Islet of Langerhans (tissue), 1 donor: ENCODE data around the gene CREG1.
"Not testable (repeated sequence)": the region's sequence is repeated elsewhere in the genome, so short reads cannot be mapped to it uniquely, and the experiment has no call there.

ENCODE experiments used
- FAIRE-seq: peaks from one replicate; lab custom pipeline; 2011; peaks lifted over from hg19 to GRCh38; lab: Jason Lieb, UNC

CREG1 gene

DNA sequence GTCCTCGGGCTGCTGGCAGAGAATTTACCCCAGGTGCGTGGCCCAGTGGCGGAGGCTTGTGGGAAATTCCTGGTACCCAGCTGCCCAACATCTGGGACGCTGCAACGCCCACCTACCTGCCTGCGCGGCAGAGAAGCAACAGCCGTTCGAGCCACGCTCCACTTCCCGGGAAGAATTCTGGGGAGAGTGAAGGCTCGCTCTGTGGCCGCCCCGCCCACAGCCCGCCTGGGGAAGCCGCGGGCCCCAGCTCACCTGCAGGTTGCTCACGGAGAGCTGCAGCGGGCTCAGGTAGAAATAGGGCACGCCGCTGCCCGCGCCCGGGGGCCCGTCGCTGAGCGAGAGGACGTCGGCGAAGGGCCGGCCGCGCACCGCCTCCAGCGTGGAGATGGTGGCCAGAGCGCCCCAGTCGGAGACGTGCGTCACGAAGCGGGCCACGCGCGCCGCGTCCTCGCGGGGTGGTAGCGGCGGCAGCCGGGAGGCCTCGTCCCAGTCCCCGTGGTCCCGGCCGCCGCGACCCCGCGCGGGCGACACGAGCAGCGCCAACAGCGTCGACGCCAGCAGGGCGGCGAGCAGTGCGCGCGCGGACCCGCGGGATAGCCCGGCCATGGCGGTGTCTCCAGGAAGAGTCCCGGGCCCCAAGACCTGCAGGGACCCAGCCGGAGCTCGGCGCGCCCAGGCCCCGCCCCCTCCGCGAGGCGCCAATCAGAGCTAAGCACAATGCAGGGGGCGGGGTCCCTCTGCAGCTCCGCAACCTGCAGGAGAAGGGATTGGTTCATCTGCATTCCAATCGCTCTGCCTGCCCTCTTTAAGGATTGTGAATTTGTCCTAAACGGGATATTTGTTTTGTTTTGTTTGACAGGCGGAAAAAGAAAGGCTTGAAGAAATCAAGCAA lies at the start of gene CREG1:
TSS of gene CREG1 (minus strand) at position 627 of the 892 bp plus-strand sequence.
- peak; percentile 68 for FAIRE-seq

DNA sequence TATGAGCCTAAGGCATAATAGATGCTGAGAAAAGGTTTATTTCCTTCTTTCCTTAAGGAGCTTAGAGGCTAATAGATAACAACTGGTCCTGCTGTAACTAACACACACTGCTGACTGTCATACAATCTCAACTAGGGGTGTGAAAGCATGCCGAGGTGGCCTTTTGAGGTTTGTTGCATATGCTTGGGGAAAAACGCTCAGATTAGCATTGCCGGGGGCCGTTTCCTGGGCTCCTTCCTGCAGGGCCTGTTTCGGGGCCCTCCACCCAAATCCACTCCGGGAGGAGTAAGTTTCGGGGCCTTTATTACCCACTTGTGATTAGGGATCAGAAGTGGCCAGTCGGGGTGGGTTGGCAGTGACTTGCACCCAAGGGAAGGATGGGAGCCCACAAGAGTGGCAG lies 49.3 kb upstream of the CREG1 start:
- FAIRE-seq, result no peak

DNA sequence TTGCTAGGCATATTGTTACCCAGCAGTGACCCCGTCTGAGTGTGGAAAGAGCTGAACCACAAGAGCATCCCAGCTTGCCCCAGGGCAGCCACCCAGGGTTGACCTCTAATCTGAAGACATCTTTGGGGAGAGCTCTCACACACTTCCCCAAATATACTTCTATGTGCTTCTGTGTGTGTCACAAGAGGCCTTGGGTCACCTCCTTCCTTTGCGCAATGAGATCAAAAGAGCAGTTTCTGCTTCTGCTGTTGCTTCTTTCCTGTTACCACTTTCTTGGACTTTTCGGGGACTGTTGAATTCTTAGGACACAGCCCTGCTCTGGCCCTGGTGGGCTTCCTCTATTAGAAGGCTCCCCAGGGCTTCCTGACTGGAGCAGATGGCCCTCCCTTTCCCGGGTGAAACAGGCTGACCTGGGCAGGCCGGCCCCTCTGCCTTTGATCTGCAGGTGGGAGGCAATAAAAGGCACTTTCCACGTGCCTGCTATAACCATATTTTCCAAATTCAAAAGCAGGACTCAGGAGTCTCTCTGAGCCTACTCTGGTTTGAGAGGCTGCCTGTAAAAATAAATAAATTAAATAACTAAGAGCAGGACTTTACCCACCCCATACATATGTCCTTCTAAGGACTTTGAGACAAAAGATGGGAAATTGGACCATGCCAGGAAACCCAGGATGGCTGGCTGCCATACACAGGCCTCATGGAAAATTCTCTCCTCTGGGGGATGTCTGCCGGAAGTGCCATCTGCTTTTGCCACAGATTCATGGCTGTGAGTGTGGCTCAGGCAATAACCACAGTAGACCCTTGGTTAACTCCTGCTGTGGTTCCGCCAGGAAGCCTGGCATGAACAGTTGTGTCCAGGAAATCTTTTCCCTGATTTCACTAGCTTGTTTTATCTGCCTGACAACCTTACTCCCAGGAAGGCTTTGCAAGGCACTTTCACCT lies 48.2 kb upstream of the CREG1 start:
- no peak for FAIRE-seq

DNA sequence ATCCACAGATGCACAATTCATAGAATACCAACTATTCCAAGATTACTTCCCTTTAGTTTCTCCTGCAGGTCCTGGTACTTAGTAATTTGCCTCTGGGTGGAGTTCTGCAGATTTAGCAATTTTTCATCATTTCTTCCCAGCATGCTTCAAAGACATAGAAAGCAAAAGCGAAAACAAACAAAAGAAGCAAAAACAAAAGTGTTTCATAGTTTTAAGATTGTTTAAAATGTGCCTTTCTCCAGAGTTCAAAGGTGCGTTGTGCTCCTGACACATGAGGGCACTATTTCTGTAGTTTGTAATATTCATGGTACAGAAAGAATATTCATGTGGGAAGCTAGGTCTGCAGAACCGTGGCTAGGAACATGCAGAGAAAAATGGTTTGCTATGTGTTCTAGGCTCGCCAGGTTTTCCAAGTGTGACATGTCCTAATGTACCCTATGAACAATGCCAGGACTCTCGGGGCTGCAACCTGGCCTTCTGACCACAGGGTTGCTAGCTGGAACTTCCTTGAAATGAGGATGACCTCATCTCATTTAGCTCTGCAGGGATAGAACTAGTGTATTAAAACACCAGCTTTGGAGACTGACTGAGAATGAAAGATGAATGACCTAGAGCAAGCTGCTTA lies 46.5 kb upstream of the CREG1 start:
- FAIRE-seq, result no peak

DNA sequence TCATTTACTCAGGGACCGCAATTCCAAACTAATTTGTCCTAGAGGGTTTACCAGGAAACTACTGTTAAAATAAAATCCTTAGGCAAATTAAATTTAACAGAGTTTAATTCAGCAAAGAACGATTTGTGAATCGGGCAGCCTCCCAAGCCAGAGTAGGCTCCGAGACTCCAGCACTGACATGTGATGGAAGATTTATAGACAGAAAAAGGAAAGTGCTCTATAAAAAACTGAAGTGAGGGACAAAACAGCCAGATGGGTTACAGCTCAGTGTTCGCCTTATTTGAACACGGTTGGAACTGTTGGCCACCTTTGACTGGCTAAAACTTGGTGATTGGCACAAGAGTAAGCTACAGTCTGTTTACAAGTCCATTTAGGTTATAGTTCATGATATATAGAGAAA lies 41.3 kb upstream of the CREG1 start:
- no peak for FAIRE-seq

DNA sequence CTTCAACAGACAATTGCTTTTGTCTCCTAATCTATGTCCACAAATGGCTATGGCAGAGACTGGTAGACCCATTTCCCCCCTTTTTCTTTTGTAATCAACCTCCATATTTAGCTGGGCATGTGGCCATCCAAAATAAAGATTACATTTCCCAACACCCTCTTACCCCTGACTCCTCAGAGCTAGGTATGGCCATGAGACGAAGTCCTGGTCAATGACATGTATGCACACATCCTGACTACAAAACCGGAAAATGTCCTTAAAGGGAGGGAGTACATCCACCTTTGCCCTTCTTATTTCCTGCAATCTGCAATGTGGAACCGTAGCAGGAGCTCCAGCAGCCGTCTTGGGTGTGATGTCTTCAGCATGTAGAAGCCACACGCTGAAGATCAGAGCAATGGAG lies 40.3 kb upstream of the CREG1 start:
- FAIRE-seq, result no peak

DNA sequence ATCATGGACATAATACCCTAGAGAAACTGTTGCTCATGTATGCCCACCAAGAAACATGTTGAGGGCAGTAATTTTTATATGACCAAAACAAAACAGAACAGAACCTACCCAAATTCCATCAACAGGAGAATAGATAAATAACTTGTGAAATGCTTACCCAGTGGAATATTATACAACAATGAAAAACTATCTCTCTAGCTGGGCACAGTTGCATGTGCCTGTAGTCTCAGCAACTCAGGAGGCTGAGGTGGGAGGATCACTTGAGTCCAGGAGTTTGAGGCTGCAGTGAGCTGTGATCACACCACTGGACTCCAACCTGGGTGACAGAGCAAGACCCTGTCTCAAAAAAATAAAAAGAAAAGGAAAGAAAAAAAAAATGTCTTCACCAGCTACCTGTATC lies 38.9 kb upstream of the CREG1 start:
- FAIRE-seq, result no peak

DNA sequence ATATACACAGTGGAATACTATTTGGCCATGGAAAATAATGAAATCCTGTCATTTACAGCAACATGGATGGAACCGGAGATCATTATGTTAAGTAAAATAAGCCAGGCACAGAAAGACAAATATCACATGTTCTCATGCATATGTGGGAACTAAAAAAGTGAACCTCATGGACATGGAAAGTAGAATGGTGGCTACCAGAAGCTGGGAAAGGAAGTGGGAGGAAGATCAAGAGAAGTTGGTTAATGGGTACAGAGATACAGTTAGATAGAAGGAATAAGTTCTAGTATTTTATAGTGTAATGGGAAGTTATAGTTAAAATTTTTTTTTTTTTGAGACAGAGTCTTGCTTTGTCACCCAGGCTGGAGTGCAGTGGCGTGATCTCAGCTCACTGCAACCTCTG lies 34.8 kb upstream of the CREG1 start:
- FAIRE-seq, result no peak

DNA sequence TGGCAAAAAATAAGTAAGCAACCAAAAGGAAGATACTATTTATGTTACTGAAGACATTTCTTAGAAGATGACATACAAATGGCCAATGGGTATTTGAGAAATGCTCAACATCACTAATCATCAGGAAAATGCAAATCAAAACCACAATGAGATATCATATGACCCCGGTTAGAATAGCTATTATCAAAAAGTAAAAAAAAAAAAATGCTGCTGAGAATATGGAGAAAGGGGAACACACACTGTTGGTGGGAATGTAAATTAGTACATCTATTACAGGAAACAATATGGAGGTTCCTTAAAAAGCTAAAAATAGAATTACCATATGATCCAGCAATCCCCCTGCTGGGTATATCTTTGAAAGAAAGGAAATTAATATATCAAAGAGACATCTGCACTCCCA lies 34.3 kb upstream of the CREG1 start:
- FAIRE-seq, result no peak

DNA sequence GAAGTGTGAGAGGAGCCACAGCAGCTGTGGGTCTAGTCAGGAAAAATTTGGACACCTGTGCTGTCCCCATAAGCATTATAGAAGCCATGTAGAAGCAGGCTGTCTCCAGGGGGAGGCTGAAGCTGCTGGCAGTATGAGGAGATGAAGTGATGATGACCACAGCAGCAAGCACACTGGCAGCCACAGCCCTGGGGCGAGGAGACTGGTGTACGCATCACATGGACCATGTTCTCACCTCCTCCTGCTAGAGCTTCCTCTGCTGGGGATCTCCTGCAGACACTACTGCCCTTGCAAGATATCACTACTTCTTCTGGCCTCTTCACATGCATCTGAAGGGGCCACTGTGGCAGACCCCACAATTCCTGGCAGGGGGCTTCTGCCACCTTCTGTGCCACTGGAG lies 33.8 kb upstream of the CREG1 start:
- FAIRE-seq, result no peak

DNA sequence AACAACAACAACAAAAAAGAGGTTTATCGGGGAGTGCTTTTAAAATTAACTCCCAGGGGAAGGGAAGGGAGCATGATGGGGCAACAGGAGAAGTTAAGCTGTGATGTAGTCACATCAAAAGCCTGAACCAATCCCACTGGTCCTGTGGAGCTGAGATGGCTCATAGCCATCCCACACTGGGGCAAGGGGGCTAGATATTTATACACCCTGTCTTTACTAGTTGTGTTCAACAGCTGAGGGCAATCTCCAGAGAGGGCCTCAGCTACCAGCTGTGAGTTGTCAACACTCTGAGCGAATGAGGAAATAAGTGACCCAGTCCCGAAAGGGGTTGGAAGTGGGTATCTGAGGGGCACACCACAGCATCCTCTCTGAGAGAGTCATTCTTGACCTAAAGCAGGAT lies 31.0 kb upstream of the CREG1 start:
- FAIRE-seq, result no peak

DNA sequence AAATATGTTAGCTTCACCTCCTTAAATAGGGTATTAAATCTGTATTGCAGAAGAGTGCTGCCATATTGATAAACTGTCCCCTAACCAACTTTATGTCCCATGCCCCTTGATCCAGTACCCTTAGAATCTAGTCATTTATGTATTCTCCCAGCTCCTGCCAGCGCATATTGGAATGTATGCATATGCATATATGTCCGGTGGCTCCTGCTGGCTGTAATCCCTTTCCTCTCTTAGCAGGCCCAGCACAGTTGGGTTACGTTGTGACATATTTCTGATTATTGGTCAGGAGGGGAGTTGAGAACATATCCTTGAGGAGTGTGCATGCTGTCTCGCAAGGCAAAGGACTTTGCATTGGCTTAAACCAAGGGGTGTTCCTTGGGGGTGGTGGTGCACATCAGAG lies 29.2 kb upstream of the CREG1 start:
- no peak for FAIRE-seq

DNA sequence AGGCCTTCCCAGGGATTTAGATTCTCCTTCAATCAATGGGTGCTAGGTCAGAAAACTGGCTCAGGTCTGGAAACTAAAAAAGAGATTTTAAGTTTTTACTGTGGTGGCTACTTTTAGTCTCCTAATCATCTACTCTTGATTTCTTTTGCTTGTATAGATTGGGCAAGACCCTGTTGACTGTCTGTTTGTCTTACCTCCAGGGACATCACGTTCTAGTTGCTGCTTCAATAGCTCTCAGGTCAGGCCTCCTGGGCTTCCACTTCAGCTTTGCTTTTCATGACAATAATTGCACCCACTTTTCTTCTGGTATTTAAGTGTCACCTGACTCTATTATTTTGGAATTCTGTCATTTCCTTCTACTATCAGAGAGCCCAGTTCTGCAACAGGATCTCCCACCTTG lies 28.5 kb upstream of the CREG1 start:
- no peak for FAIRE-seq

DNA sequence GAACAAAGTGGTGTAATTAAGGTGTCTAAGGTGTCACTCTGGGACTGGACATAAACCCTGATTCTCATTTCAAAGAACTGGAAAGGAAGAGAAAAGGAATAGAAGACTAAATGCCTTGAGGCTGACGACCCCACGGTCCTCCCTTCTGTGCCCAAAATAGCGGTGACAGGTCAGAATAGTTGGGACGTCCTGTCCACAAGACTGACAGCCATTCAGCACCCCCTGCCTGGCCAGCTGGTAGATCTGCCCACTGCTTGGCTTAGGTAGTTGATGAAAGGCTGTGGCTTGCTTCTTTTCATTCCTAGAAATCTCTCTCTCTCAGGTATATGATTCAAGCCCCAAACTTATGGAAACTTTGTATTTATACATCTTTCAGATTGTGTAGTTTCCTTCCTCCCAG lies 26.4 kb upstream of the CREG1 start:
- FAIRE-seq, result no peak

DNA sequence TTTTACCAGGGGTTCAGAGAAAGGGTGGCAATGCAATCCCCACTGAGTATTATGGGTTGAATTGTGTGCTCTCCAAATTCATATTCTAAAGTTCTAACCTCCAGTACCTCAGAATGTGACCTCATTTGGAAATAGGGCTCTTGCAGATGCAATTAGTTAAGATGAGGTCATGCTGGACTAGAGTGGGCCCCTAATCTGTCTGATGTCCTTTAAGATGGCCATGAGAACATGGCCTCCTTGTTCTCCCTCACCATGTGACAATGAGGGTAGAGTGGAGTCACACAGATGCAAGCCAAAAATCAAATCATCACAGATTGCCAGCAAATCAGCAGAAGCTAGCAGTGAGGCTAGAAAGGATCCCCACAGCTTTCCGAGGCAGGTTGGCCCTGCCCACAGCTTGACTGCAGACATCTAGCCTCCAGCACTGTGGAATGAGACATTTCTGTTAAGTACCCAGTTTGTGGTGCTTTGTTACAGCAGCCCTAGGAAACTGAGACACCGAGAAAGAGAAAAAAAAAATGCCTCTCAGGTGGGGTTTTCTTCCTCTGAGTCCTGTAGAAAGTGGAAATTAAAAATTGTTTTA lies 25.5 kb upstream of the CREG1 start:
- FAIRE-seq, result no peak

DNA sequence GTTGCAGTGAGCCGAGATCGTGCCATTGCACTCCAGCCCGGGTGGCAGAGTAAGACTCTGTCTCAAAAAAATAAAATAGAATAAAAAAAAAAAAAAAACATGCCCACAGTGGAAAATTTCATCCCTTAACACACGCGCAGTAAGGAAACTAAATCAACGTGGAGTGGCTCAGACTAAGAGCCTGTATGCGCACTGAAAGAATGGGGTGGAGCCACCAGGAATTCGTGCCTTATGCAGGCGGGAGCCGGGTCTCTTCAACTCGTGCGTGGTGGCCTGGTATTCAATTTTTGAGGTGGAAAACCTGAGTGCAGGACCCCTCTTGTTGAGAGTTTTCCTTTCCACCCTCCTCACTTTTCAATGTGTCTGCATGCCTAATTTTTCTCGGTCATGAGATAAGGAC lies 22.1 kb upstream of the CREG1 start:
- no peak for FAIRE-seq

DNA sequence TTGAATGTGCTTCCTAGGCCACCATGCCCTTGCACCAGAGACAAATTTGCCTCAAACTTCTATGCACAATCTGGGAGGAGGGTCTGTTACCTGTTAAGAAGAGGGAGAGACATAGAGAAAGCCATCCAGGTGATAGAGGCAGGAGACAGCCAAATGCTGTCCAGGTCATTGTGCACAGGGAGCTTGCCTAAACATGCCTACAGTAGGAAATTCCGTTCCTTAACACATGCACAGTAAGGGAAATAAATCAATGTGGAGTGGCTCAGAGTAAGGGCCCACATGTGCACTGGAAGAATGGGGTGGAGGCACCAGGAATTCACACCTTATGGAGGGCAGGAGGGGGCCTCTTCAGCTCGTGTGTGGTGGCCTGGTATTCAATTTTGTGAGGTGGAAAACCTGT lies 19.5 kb upstream of the CREG1 start:
- no peak for FAIRE-seq

DNA sequence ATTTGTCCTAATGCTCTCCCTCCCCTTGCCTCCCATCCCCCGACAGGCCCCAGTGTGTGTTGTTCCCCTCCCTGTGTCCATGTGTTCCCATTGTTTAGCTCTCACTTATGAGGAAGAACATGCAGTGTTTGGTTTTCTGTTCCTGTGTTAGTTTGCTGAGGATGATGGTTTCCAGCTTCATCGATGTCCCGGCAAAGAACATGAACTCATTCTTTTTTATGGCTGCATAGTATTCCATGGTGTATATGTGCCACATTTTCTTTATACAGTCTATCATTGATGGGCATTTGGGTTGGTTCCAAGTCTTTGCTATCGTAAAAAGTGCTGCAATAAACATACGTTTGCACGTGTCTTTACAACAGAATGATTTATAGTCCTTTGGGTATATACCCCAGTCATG lies 17.1 kb upstream of the CREG1 start:
- FAIRE-seq, result not testable (repeated sequence)

DNA sequence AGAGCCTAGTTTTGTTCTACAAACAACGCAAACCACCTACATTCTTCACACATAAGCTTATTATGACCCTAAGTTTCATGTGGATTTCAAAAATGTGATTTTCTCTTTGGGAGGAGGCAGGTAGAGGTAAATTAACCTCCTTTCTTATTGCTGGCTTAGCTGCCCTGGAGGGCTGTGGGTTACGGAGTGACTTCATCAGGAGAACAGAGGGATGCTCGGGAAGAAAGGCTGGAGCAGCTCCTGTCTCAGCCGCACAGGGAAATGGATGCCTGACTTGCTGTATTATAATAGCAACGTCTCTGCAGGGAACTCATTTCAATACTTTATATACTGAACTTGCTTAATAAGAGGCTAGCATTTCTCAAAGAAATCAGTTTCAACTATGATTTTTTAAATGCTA lies 14.1 kb upstream of the CREG1 start:
- no peak for FAIRE-seq

DNA sequence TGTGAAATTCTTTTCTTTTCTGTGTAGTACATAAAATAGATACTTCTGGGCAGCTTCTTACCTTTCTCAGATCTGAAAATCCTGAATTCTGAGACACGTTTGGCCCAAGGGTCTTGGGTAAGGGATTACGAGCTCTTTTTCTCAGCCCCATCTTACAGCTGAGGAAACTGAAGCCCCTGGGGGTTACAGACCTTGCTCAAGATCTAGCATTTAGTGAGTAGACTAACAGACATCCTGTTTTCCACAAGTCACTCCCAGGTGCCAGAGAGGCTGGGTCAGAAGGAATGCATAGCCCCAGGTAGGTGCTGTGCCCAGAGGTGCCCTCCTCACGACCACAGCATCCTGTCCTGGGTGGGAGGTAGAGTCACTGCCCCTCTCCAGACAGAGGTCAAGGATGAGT lies 13.2 kb upstream of the CREG1 start:
- no peak for FAIRE-seq

DNA sequence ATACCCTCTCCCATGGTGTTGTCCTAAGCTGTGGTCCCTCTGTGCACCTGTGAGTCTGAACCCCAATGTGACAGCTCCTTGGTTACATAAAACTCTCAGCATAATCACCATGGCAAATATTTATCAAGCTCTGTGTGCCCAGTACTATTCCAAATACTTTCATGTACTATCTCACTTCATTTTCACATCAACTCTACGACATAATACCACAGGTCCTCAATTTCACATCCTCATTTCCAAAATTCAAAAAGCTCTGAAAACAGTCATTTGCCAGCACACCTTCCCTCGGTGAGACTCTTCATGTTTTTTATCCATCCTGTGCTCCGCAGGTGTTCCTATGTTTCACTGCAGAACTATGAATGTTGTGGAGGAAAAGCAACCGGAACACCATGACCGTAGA lies 12.4 kb upstream of the CREG1 start:
- no peak for FAIRE-seq

DNA sequence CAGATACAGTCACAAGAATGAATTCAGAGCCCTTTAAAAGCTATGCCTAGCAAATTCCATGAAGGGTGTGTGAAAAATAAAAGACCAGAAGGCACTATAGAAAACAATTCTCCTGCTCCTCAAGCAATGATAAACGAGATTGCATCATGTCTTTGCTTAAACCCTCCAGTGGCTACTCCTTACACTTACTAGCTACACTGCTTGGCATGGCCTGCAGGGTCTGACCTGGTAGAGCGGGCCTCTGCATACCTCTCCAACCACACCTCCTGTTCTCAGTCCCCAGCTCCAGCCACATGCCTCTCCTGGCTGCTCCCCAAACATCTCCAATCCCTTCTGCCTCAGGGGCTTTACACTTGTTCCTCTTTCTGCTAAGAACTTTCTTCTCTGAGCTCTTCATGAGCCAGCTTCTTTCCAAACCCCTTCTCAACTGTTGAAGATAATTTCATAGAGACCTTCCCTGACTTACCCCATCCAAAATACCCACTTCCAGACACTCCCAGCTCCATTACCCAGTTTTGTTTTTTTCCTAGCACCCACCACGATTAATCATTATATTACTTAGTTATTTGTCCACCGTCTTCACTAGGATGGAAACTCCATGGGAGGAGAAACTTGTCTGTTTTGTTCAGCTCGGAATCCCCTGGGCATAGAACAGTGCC lies 11.2 kb upstream of the CREG1 start:
- no peak for FAIRE-seq
